HepG2 (cell line): ENCODE data around the gene PPP1R15B. TPM values are rescaled to one million over a fixed set of nuclear protein-coding genes. Genes with fewer than 3 reads are reported as not detected.
A peak's percentile ranks its signal among the peaks of the same experiment; 100 is the strongest.

Experiments
- ARID3A ChIP-seq: IDR thresholded peaks from 2 replicates; pipeline ENCODE4 v1.6.1; 2012; ENCODE audit warnings: low read depth, low read length, improper control_type of control experiment
- ATAD3A ChIP-seq: sonication (generic); formaldehyde crosslinking; IDR thresholded peaks from 2 replicates; pipeline ENCODE4 v1.4.0; 2020; ENCODE audit warnings: missing genetic modification reagents
- BCL3 ChIP-seq: sonication (generic); formaldehyde crosslinking; IDR thresholded peaks from 2 replicates; pipeline ENCODE4 v1.5.1; 2020; ENCODE audit warnings: mild to moderate bottlenecking, missing genetic modification reagents, moderate library complexity
- EED ChIP-seq: sonication (generic); formaldehyde crosslinking; IDR thresholded peaks from 2 replicates; pipeline ENCODE4 v1.5.0; 2020; ENCODE audit warnings: mild to moderate bottlenecking, missing genetic modification reagents
- ELF4 ChIP-seq: sonication (generic); formaldehyde crosslinking; IDR thresholded peaks from 2 replicates; pipeline ENCODE4 v1.5.0; 2020; ENCODE audit warnings: missing genetic modification reagents, mild to moderate bottlenecking, moderate library complexity, borderline replicate concordance
- FOXA1 ChIP-seq, 2 experiments: fragments of 450-650 bp in 1 of 2; sonication (generic) in 1 of 2; formaldehyde crosslinking in 1 of 2; IDR thresholded peaks; 2 replicates each; pipeline versions ENCODE4 v1.4.0 to v1.6.1; 2016 to 2020; ENCODE audit warnings: missing genetic modification reagents in 1 of 2
- GRHL1 ChIP-seq: sonication (generic); formaldehyde crosslinking; conservative IDR thresholded peaks from 2 replicates; pipeline ENCODE4 v1.8.0; 2022; ENCODE audit warnings: missing genetic modification reagents
- HOMEZ ChIP-seq: IDR thresholded peaks from 2 replicates; pipeline ENCODE4 v1.6.1; 2016; ENCODE audit warnings: low read depth
- KDM5A ChIP-seq: fragments of 200-600 bp; sonication (generic); IDR thresholded peaks from 2 replicates; pipeline ENCODE4 v1.7.0; 2018; ENCODE audit warnings: antibody characterized with exemption, mild to moderate bottlenecking, low read length, borderline replicate concordance
- MBD4 ChIP-seq: IDR thresholded peaks from 2 replicates; pipeline ENCODE4 v1.6.1; 2012; ENCODE audit warnings: low read length, inconsistent platforms, borderline replicate concordance
- NBN ChIP-seq: fragments of 450-650 bp; conservative IDR thresholded peaks from 2 replicates; pipeline ENCODE4 v1.6.1; 2017
- PAWR ChIP-seq: sonication (generic); formaldehyde crosslinking; IDR thresholded peaks from 2 replicates; pipeline ENCODE4 v1.4.0; 2020; ENCODE audit warnings: missing genetic modification reagents, mild to moderate bottlenecking, borderline replicate concordance
- RAD21 ChIP-seq: fragments of 450-650 bp; formaldehyde crosslinking; IDR thresholded peaks from 2 replicates; pipeline ENCODE4 v1.5.0; 2020; ENCODE audit warnings: mild to moderate bottlenecking
- RARG ChIP-seq: sonication (generic); formaldehyde crosslinking; IDR thresholded peaks from 2 replicates; pipeline ENCODE4 v1.4.0; 2020; ENCODE audit warnings: low read depth, mild to moderate bottlenecking, missing genetic modification reagents
- TEF ChIP-seq: sonication (generic); formaldehyde crosslinking; IDR thresholded peaks from 2 replicates; pipeline ENCODE4 v1.5.0; 2020; ENCODE audit warnings: missing genetic modification reagents
- ZBTB21 ChIP-seq: sonication (generic); formaldehyde crosslinking; IDR thresholded peaks from 2 replicates; pipeline ENCODE4 v1.4.0; 2020; ENCODE audit warnings: missing genetic modification reagents
- ZFP82 ChIP-seq: sonication (generic); formaldehyde crosslinking; IDR thresholded peaks from 2 replicates; pipeline ENCODE4 v1.5.1; 2020; ENCODE audit warnings: mild to moderate bottlenecking, missing genetic modification reagents, borderline replicate concordance
- ZNF253 ChIP-seq: sonication (generic); formaldehyde crosslinking; IDR thresholded peaks from 2 replicates; pipeline ENCODE4 v1.8.0; 2022; ENCODE audit warnings: mild to moderate bottlenecking, missing genetic modification reagents, borderline replicate concordance
- ZNF333 ChIP-seq: sonication (generic); formaldehyde crosslinking; IDR thresholded peaks from 2 replicates; pipeline ENCODE4 v1.4.0; 2020; ENCODE audit warnings: mild to moderate bottlenecking, missing genetic modification reagents, borderline replicate concordance
- ZNF501 ChIP-seq: sonication (generic); formaldehyde crosslinking; IDR thresholded peaks from 2 replicates; pipeline ENCODE4 v1.5.1; 2020; ENCODE audit warnings: mild to moderate bottlenecking, moderate library complexity, missing genetic modification reagents
- ZNF644 ChIP-seq: IDR thresholded peaks from 2 replicates; pipeline ENCODE4 v1.6.1; 2016; ENCODE audit warnings: low read depth
- ZNF788 ChIP-seq: sonication (generic); formaldehyde crosslinking; IDR thresholded peaks from 2 replicates; pipeline ENCODE4 v1.5.0; 2020; ENCODE audit warnings: mild to moderate bottlenecking, missing genetic modification reagents, borderline replicate concordance
- ZSCAN20 ChIP-seq: sonication (generic); formaldehyde crosslinking; IDR thresholded peaks from 2 replicates; pipeline ENCODE4 v1.4.0; 2020; ENCODE audit warnings: missing genetic modification reagents, mild to moderate bottlenecking, borderline replicate concordance
- polyA plus RNA-seq, 8 experiments: library from polyadenylated mRNA; depleted of rRNA in 3 of 8; stranded (reverse) in 7 of 8; unstranded in 1 of 8; fragments of >200 nt; fragmentation: Illumina TruSeq in 4 of 8; extraction: Trizol in 4 of 8; gene quantifications; 2 replicates each; pipeline versions ENCODE4 v1.2.1 to v1.2.3, GENCODE V29; 2011 to 2016; ENCODE audit warnings: low read depth in 4 of 8, missing spikeins in 1 of 8, mixed read lengths in 1 of 8; ENCODE audit not compliant: insufficient read depth in 1 of 8
- total RNA-seq, 5 experiments: library from RNA; depleted of rRNA; stranded (reverse); fragments of >200 nt; fragmentation: Illumina TruSeq; extraction: Trizol; gene quantifications; 2 replicates each; pipeline ENCODE4 v1.2.3, GENCODE V29; 2016; ENCODE audit warnings: low read depth in 1 of 5

The PPP1R15B gene
- total and polyA plus RNA-seq, 2 of the 13 experiments (the other 11 are each of a cell fraction or from before 2014, with no cell fraction given), result 13.4 to 23.8 TPM

- no peak for TF ChIP-seq GRHL1 (CRISPR knock-in tag)
- peak; percentile 49; the same call in 1 of the 2 replicates for TF ChIP-seq KDM5A
- TF ChIP-seq ARID3A, result 0 out of 2 replicates have a peak, but pooled peaks have one; percentile 6
- peak; percentile 87 for TF ChIP-seq ZNF788 (CRISPR knock-in tag)
- TF ChIP-seq EED (CRISPR knock-in tag), result no peak
- no peak for TF ChIP-seq NBN
- TF ChIP-seq ZNF333 (CRISPR knock-in tag), result no peak; the same call in 1 of the 2 replicates
- peak; percentile 96 for TF ChIP-seq ZBTB21 (CRISPR knock-in tag)
- peak; percentile 75 for TF ChIP-seq ZNF501
- TF ChIP-seq TEF, result no peak; the same call in 1 of the 2 replicates
- no peak for TF ChIP-seq ZNF644
- TF ChIP-seq ZNF253 (CRISPR knock-in tag), result no peak; the same call in 1 of the 2 replicates
- no peak; the same call in 1 of the 2 replicates for TF ChIP-seq BCL3 (CRISPR knock-in tag)
- no peak for TF ChIP-seq ATAD3A
- 0 out of 2 replicates have a peak, but pooled peaks have one; percentile 74 for TF ChIP-seq ZSCAN20
- no peak for TF ChIP-seq RAD21
- TF ChIP-seq ELF4 (CRISPR knock-in tag), result peak; percentile 94
- no peak for TF ChIP-seq HOMEZ
- TF ChIP-seq PAWR (CRISPR knock-in tag), result no peak
- TF ChIP-seq RARG (CRISPR knock-in tag), result 0 out of 2 replicates have a peak, but pooled peaks have one; percentile 70
- TF ChIP-seq ZFP82 (CRISPR knock-in tag), result no peak
- no peak for TF ChIP-seq FOXA1 (IDR thresholded peaks at IDR 0.05)
- TF ChIP-seq FOXA1 (CRISPR knock-in tag; IDR thresholded peaks at IDR 0.05), result no peak
- TF ChIP-seq MBD4, result no peak
These were observed at the start of gene PPP1R15B (continued) for GRCh38 chr1:204411451-204412204.
